ENCODE results near the gene PWWP3B.

PWWP3B gene

GRCh38 chrX:106201502-106202178, 33.5 kb downstream of the PWWP3B start:
- H3K27ac ChIP-seq, result no peak overlapping the region
- H3K27me3 ChIP-seq (ENCODE audit: control insufficient read depth, insufficient read depth, low read length), result no peaks in the 10 kb centered on the region
- no peaks in the 10 kb centered on the region for H3K36me3 ChIP-seq (ENCODE audit: control insufficient read depth, insufficient read depth, low read length)
- H3K79me2 ChIP-seq, result no peaks in the 10 kb centered on the region
- no peak overlapping the region for H2AFZ ChIP-seq
- no peaks in the 10 kb centered on the region for H3K9me3 ChIP-seq (ENCODE audit: control insufficient read depth, low read length)
- no peak overlapping the region for H3K4me3 ChIP-seq (ENCODE audit: low read depth, low read length)
- no peak overlapping the region for H3K9ac ChIP-seq
- no peaks in the 10 kb centered on the region for H3K4me1 ChIP-seq
- no peak overlapping the region for H3K4me2 ChIP-seq (ENCODE audit: low read length)
- TF ChIP-seq CTCF (IDR thresholded peaks at IDR 0.05), result no peak

- Histone ChIP-seq H3K4me3 (ENCODE audit: low read depth, low read length) (no peak overlapping the region), H3K4me1 (no peaks in the 10 kb centered on the region), H3K79me2 (no peaks in the 10 kb centered on the region), H2AFZ (no peak overlapping the region), H3K9me3 (ENCODE audit: control insufficient read depth, low read length) (no peaks in the 10 kb centered on the region), H3K9ac (no peak overlapping the region), H3K27me3 (ENCODE audit: control insufficient read depth, insufficient read depth, low read length) (no peaks in the 10 kb centered on the region), H3K36me3 (ENCODE audit: control insufficient read depth, insufficient read depth, low read length) (no peaks in the 10 kb centered on the region), H3K4me2 (ENCODE audit: low read length) (no peak overlapping the region), H3K27ac (no peak overlapping the region)
- no peak for TF ChIP-seq CTCF (IDR thresholded peaks at IDR 0.05)
These were observed 35.2 kb downstream of the PWWP3B start for GRCh38 chrX:106203315-106203714.

- H3K27ac ChIP-seq, result no peak overlapping the region
- TF ChIP-seq CTCF (IDR thresholded peaks at IDR 0.05), result no peak
- H3K27me3 ChIP-seq (ENCODE audit: control insufficient read depth, insufficient read depth, low read length), result no peaks in the 10 kb centered on the region
These were observed 40.0 kb downstream of the PWWP3B start for GRCh38 chrX:106208154-106208553.

More at GRCh38 chrX:106208154-106208553, 40.0 kb downstream of the PWWP3B start:
- Histone ChIP-seq H3K4me2 (ENCODE audit: low read length) (no peak overlapping the region), H2AFZ (no peak overlapping the region), H3K9me3 (ENCODE audit: control insufficient read depth, low read length) (no peaks in the 10 kb centered on the region), H3K4me1 (no peaks in the 10 kb centered on the region), H3K79me2 (no peaks in the 10 kb centered on the region), H3K36me3 (ENCODE audit: control insufficient read depth, insufficient read depth, low read length) (no peaks in the 10 kb centered on the region), H3K4me3 (ENCODE audit: low read depth, low read length) (no peak overlapping the region), H3K9ac (no peak overlapping the region)
